Activated naive CD8-positive, alpha-beta T cell treated with anti-CD3 and anti-CD28 coated beads, Interleukin-2, amount 50 U/mL, for 24 hours (primary cell): Measurements from ENCODE around the gene EFHD2.

ENCODE experiments used
- ATAC-seq: fragments of 150-1000 bp; cut with Tn5 transposase; one replicate; pipeline ENCODE4 v1.10.0; 2021
- DNase-seq: peaks from one replicate; pipeline ENCODE4 v3.0.0; 2021
- H3K27ac Mint-ChIP-seq: one replicate; pipeline ENCODE4 v1.8.0; 2021; ENCODE audit warnings: mild to moderate bottlenecking, mixed read lengths
- H3K27me3 Mint-ChIP-seq: one replicate; pipeline ENCODE4 v1.8.0; 2021; ENCODE audit warnings: mixed read lengths
- H3K36me3 Mint-ChIP-seq: one replicate; pipeline ENCODE4 v1.8.0; 2021; ENCODE audit warnings: low read depth, mixed read lengths
- H3K4me1 Mint-ChIP-seq: one replicate; pipeline ENCODE4 v1.8.0; 2021; ENCODE audit warnings: mixed read lengths
- H3K4me3 Mint-ChIP-seq: one replicate; pipeline ENCODE4 v1.8.0; 2021; ENCODE audit warnings: mild to moderate bottlenecking, moderate library complexity, mixed read lengths
- H3K9me3 Mint-ChIP-seq: one replicate; pipeline ENCODE4 v1.8.0; 2021; ENCODE audit warnings: mixed read lengths

Gene EFHD2

GRCh38 chr1:15472587-15472986 is 62.9 kb downstream of the EFHD2 start:
- Mint-ChIP-seq H3K9me3 (no peaks in the 10 kb centered on the region), H3K4me1 (no peaks in the 10 kb centered on the region), H3K27me3 (no peaks in the 10 kb centered on the region), H3K27ac (no peak overlapping the region), H3K4me3 (no peak overlapping the region), H3K36me3 (no peaks in the 10 kb centered on the region)
- DNase-seq (no peak), ATAC-seq (no peak)

GRCh38 chr1:15475752-15476314 is 66.1 kb downstream of the EFHD2 start, which contains the start of gene CELA2B:
CELA2B (plus strand) TSS chr1:15476104; CDS start chr1:15476126, 22 bp downstream.
- Mint-ChIP-seq H3K27me3 (no peaks in the 10 kb centered on the region), H3K27ac (no peak within 1 kb of the TSS), H3K36me3 (no peaks in the 10 kb centered on the region), H3K4me3 (no peak within 1 kb of the TSS), H3K9me3 (no peaks in the 10 kb centered on the region), H3K4me1 (no peaks in the 10 kb centered on the region)
- ATAC-seq (no peak), DNase-seq (no peak)

- H3K27me3 Mint-ChIP-seq, result no peaks in the 10 kb centered on the region
Observed at GRCh38 chr1:15476927-15477326, 67.2 kb downstream of the EFHD2 start.

GRCh38 chr1:15477646-15478212 is 68.0 kb downstream of the EFHD2 start:
- Mint-ChIP-seq H3K27ac (no peak overlapping the region), H3K27me3 (no peaks in the 10 kb centered on the region), H3K4me1 (no peaks in the 10 kb centered on the region), H3K36me3 (no peaks in the 10 kb centered on the region), H3K4me3 (no peak overlapping the region), H3K9me3 (no peaks in the 10 kb centered on the region)
- ATAC-seq (no peak), DNase-seq (no peak)

More at GRCh38 chr1:15476927-15477326, 67.2 kb downstream of the EFHD2 start:
- no peaks in the 10 kb centered on the region for H3K36me3 Mint-ChIP-seq
- no peak for ATAC-seq
- no peak overlapping the region for H3K27ac Mint-ChIP-seq
- no peak overlapping the region for H3K4me3 Mint-ChIP-seq
- H3K4me1 Mint-ChIP-seq, result no peaks in the 10 kb centered on the region
- no peak for DNase-seq
- no peaks in the 10 kb centered on the region for H3K9me3 Mint-ChIP-seq
